ENCODE results near the gene CELA2A. TPM values are rescaled to one million over a fixed set of nuclear protein-coding genes. Genes with fewer than 3 reads are reported as not detected.
"Not testable (repeated sequence)": the region's sequence is repeated elsewhere in the genome, so short reads cannot be mapped to it uniquely, and the experiment has no call there.

The CELA2A gene
- total RNA-seq, 2 donors from 2014 or later: 1.6 TPM; not detected in 1

DNA sequence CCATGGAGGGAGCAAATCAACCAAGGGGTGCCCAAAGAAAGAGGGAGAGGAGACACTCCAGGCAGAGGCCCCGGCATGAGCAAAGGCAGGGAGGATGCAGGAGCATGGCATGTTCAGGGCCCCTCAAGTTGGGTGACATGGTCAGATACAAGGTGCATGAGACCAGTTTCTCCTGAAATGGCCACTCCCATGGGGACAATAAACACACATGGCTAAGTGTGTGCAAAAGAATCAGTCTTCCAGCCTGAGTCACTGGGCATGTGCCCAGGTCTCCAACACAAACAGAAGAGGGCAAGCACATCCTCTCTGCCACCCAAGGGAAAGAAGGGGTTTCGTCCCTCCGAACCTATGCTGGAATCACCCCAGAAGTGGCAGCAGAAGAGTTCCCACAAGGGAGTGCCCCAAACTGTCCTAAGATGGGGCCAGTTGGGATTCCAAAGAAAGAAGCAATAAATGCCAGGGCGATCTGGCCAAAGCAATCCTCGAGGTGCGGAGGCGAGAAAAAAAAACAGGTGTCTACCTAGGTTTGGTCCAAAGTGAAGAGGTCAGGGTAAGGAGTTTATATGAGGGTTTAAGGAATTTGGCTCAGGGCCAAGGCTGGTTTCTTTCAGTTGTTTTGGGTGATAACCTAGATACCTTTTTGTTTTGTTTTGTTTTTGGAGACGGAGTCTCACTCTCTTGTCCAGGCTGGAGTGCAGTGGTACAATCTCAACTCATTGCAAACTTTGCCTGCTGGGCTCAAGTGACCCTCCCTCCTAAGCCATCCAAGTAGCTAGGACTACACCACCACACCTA is 54.3 kb downstream of the CELA2A start:
- intact Hi-C loops (cut with DNase I): no loop called here
- no peak for DNase-seq (ENCODE audit: low spot score)

DNA sequence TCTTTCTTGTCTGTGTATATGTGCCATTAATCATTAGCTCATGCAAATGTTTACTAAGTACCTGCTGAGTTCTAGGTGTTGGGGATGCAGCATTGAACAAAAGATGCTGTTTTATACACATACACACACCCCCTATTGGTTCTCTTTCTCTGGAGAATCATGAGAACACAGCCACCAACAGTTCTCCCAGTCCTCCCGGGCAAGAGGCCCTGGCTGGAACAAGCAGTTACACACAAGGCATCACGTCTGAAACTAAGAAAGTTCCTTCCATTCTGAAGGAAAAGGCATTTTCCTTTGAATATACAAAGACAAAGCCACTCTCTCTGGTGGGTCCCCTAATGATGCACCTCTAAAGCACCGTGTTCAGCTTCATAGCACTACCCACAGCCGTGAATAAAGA is 56.7 kb downstream of the CELA2A start:
- intact Hi-C loops (cut with DNase I): no loop called here
- DNase-seq (ENCODE audit: low spot score): no peak

DNA sequence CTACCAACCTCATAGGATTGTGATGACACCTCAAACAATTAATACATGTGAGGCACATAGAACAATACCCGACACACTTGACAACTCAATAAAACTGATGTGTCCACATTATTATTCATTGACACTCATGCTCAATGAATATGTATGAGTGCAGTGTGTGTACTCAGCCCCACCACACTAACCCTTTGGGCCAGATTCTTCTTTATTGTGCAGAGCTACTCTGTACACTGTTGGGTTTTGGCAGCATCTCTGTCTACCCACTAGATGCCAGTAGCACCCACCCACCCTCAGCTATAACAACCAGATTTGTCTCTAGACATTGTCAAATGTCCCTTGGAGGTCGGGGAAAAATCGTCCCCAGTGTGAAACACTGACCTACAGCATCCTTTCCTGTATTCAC is 57.4 kb downstream of the CELA2A start:
- DNase-seq (ENCODE audit: low spot score): no peak
- intact Hi-C loops (cut with DNase I): no loop called here

DNA sequence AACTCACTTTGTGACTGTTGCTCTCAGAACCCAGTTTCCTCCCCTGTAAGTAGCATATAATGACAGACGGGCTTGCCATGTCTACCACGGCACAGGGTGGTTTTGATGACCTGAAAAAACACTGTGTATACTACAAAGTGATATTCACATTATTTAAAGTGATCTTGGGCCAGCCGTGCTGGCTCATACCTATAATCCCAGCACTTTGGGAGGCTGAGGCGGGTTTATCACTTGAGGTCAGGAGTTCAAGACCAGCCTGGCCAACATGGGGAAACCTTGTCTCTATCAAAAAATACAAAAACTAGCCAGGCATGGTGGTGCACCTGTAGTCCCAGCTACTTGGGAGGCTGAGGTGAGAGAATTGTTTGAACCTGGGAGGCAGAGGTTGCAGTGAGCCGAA is 58.0 kb downstream of the CELA2A start:
- DNase-seq (ENCODE audit: low spot score); intact Hi-C loops (cut with DNase I): not testable (repeated sequence)

DNA sequence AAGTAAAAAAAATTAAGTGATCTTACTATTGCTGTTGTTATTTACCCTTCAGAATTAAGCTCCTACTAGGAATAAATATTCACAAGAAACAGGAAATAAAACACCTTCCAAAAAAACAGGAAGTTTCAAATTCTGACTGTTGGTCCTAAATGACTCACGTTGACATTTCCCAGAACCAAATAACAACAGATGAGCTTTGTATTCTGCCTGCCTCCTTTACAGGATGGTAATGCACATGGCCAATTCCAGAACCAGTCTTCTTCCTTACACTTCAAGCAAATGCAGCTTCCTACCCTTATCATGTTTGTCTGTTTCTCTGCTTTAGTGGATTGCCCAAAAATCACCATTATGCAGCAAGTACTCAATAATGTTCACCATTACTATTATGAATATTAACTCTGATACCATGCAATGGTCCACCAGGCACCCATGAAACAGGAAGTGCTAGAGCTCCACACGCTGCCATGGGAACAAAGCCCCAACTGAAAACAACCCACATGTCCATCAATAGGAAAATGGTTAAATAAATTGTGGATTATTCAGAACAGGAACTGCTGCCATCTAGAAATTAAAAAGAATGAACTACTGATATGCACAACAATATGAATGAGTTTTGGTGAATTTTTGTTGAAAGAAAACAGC is 58.6 kb downstream of the CELA2A start:
- intact Hi-C loops (cut with DNase I): no loop called here
- DNase-seq (ENCODE audit: low spot score): no peak

DNA sequence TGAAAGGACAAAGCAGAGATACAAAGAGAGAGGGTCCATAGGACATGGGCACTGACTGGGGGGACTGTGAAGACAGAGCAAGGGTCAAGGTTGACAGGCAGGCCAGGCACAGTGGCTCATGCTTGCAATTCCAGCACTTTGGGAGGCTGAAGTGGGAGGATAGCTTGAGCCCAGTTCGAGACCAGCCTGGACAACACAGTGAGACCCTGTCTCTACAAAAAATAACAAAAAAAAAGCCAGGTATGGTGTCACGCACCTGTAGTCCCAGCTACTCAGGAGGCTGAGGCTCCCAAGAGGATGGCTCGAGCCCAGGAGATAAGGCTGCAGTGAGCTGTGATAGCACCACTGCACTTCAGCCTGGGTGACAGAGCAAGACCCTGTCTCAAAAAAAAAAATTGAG is 63.1 kb downstream of the CELA2A start:
- no peak for DNase-seq (ENCODE audit: low spot score)
- intact Hi-C loops (cut with DNase I): no loop called here

DNA sequence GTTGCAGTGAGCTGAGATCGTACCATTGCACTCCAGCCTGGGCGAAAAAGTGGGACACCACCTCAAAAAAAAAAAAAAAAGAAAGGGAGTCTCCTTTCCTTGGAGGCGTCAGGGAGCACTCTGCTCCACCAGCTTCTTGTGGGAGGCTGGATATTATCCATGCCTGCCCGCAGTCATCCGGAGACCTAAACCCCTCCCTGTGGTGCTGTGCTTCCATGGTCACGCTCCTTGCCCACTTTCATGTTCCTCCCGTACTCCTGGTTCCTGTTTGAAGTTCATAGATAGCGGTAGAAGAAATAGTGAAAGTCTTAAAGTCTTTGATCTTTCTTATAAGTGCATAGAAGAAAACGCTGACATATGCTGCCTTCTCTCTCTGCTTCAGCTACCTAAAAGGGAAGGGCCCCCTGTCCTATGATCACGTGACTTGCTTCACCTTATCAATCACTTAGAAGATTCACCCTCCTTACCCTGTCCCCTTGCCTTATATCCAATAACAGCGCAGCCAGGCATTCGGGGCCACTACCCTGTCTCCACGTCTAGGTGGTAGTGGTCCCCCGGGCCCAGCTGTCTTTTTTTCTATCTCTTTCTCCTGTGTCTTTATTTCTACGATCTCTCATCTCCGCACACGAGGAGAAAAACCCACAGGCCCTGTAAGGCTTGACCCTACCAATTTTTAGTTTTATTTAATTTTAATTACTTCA is 64.8 kb downstream of the CELA2A start:
- intact Hi-C loops (cut with DNase I): not testable (repeated sequence)

More for the DNA sequence above, 64.8 kb downstream of the CELA2A start:
- DNase-seq (ENCODE audit: low spot score): not testable (repeated sequence)

Other genes starting within 250 kb of the CELA2A start
- under 1 TPM in 1 of 2 donors, not detected in 1; 0.43 TPM for gene FHAD1, start 209.5 kb upstream of the CELA2A start, total RNA-seq
- gene EFHD2, start 46.8 kb upstream of the CELA2A start, total RNA-seq: 10 to 100 TPM; 33.4 to 39.8 TPM
- 1 to 10 TPM in 1 of 2 donors, not detected in 1; 1.8 TPM for gene CTRC, start 18.3 kb upstream of the CELA2A start, total RNA-seq
- gene CELA2B, start 19.4 kb downstream of the CELA2A start, total RNA-seq: under 1 TPM in 1 of 2 donors, not detected in 1; 0.33 TPM
- gene CASP9, start 67.5 kb downstream of the CELA2A start, total RNA-seq: 10 to 100 TPM in 1 of 2 donors, 1 to 10 TPM in 1; 9.7 to 10.8 TPM
- 10 to 100 TPM; 12.4 to 14.2 TPM for gene DNAJC16, start 70.1 kb downstream of the CELA2A start, total RNA-seq
- under 1 TPM in 1 of 2 donors, not detected in 1; 0.14 TPM for gene AGMAT, start 128.3 kb downstream of the CELA2A start, total RNA-seq
- 10 to 100 TPM; 23.8 to 27.4 TPM for gene DDI2, start 160.7 kb downstream of the CELA2A start, total RNA-seq
- gene PLEKHM2, start 227.6 kb downstream of the CELA2A start, total RNA-seq: 10 to 100 TPM; 62.6 to 75.9 TPM

Measured in posterior vena cava (tissue), 2 donors.